Lung (tissue), 12 donors: ENCODE data around the gene THSD7B. TPM values are rescaled to one million over a fixed set of nuclear protein-coding genes. Genes with fewer than 3 reads are reported as not detected.

Experiments
- ATAC-seq: fragments of 200-7000 bp; cut with Tn5 transposase; one replicate; pipeline ENCODE4 v1.9.1; 2020; ENCODE audit warnings: moderate number of reproducible peaks; ENCODE audit not compliant: insufficient read depth, low FRiP score
- DNase-seq, 3 donors: peaks; one replicate each; pipeline ENCODE4 v3.0.0-alpha.2; 2013 to 2017
- H3K27ac ChIP-seq, 2 donors: one replicate each; pipeline ENCODE4 v1.5.1; 2013; ENCODE audit warnings: mild to moderate bottlenecking in 2 of 2, moderate library complexity in 2 of 2, control low read depth in 1 of 2, inconsistent platforms in 1 of 2, low read depth in 1 of 2, low read length in 1 of 2
- H3K27me3 ChIP-seq, 3 donors: one replicate each; pipeline ENCODE4 v1.5.1; 2013; ENCODE audit warnings: low read length in 2 of 3; ENCODE audit not compliant: control insufficient read depth in 3 of 3, insufficient read depth in 3 of 3
- H3K36me3 ChIP-seq, 4 donors: one replicate each; pipeline ENCODE4 v1.5.1; 2013; ENCODE audit warnings: low read length in 4 of 4, mild to moderate bottlenecking in 1 of 4, moderate library complexity in 1 of 4; ENCODE audit not compliant: control insufficient read depth in 4 of 4, insufficient read depth in 4 of 4
- H3K4me1 ChIP-seq, 5 donors: one replicate each; pipeline ENCODE4 v1.5.1; 2013; ENCODE audit warnings: low read length in 5 of 5, mild to moderate bottlenecking in 2 of 5, moderate library complexity in 1 of 5; ENCODE audit not compliant: control insufficient read depth in 5 of 5, insufficient read depth in 5 of 5
- H3K4me3 ChIP-seq: one replicate; pipeline ENCODE4 v1.5.1; 2013; ENCODE audit warnings: mild to moderate bottlenecking, control low read depth, moderate library complexity
- H3K9ac ChIP-seq, 2 donors: one replicate each; pipeline ENCODE4 v1.5.1; 2013; ENCODE audit warnings: low read length in 2 of 2, control low read depth in 1 of 2; ENCODE audit not compliant: insufficient read depth in 1 of 2
- H3K9me3 ChIP-seq, 4 donors: one replicate each; pipeline ENCODE4 v1.5.1; 2013; ENCODE audit warnings: low read length in 3 of 4, mild to moderate bottlenecking in 1 of 4, moderate library complexity in 1 of 4; ENCODE audit not compliant: control insufficient read depth in 4 of 4, insufficient read depth in 3 of 4
- WGBS, 2 donors: extraction: QIAGEN DNeasy Blood & Tissue Kit; methylation state at CpG; one replicate each; pipeline ENCODE4 v1.1.7; 2013; 5-methylcytosine and 5-hydroxymethylcytosine counted together
- polyA plus RNA-seq, 2 donors: library from polyadenylated mRNA; stranded (reverse); fragments of 200-250 nt; gene quantifications; one replicate each; pipeline ENCODE4 v1.2.1, GENCODE V29; 2013
- total RNA-seq, 2 donors: library from RNA; depleted of rRNA in 1 of 2; stranded (reverse); fragments of >200 nt in 1 of 2; gene quantifications; one replicate each; pipeline ENCODE4 v1.2.1, GENCODE V29; 2014 to 2021
- TF ChIP-seq, protein P1 (sequence below): IDR thresholded peaks from 2 replicates; pipeline ENCODE4 v1.5.1; 2012; ENCODE audit warnings: mild to moderate bottlenecking; ENCODE audit errors: control extremely low read depth, extremely low read depth
- donor health status: control.
- donor health status: control.
- donor health status: Bipolar disorder and iron deficiency.
- donor health status: healthy.
- donor health status: DM: yes; HTN: yes; CAD: no.

Gene THSD7B
- total and polyA plus RNA-seq, 4 donors, result 0.03 to 8.2 (median 0.14) TPM

DNA sequence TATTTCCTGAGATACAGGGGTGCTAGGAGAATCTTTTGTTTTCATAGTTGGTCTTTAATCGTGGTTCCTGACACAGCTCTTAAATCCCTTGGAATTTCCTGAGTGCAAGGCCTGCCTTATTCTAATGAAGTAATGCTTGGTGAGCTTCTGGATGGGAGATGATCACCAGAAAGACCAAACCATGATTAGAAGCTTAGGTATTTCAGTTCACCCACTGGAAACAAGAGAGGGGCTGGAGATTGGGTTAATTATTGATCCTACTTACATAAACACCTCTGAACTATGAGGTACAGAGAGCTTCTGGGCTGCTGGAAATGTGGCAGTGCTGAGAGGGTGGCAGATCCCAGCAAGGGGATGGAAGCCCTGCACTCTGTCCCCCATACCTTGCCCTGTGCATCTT lies 406.8 kb downstream of the THSD7B start:
- no peaks in the 10 kb centered on the region for H3K36me3 ChIP-seq
- no peaks in the 10 kb centered on the region for H3K27me3 ChIP-seq
- no peak for DNase-seq
- H3K9me3 ChIP-seq, result no peaks in the 10 kb centered on the region
- WGBS, 2 donors, result 4 to 16% methylated on average over 1 of the region's 1 CpG
- H3K9ac ChIP-seq, result no peak overlapping the region
- peaks cover 0 to 7% (median 0%) of the 10 kb centered on the region in 5 donors for H3K4me1 ChIP-seq
- no peak overlapping the region for H3K27ac ChIP-seq
- no peak overlapping the region for H3K4me3 ChIP-seq
- TF ChIP-seq, protein P1, sequence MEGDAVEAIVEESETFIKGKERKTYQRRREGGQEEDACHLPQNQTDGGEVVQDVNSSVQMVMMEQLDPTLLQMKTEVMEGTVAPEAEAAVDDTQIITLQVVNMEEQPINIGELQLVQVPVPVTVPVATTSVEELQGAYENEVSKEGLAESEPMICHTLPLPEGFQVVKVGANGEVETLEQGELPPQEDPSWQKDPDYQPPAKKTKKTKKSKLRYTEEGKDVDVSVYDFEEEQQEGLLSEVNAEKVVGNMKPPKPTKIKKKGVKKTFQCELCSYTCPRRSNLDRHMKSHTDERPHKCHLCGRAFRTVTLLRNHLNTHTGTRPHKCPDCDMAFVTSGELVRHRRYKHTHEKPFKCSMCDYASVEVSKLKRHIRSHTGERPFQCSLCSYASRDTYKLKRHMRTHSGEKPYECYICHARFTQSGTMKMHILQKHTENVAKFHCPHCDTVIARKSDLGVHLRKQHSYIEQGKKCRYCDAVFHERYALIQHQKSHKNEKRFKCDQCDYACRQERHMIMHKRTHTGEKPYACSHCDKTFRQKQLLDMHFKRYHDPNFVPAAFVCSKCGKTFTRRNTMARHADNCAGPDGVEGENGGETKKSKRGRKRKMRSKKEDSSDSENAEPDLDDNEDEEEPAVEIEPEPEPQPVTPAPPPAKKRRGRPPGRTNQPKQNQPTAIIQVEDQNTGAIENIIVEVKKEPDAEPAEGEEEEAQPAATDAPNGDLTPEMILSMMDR, result no peak
- no peak for ATAC-seq

GRCh38 chr2:137173463-137173862 lies 408.1 kb downstream of the THSD7B start:
- H3K9me3 ChIP-seq, result no peaks in the 10 kb centered on the region
- H3K4me1 ChIP-seq, result peaks cover 0 to 7% (median 0%) of the 10 kb centered on the region in 5 donors
- ATAC-seq (no peak), DNase-seq (peak in 2 of 3 donors; percentile 6 to 13)
- 52 to 60% methylated on average over 3 of the region's 3 CpGs for WGBS, 2 donors
- TF ChIP-seq, protein P1, result no peak
- no peaks in the 10 kb centered on the region for H3K36me3 ChIP-seq
- no peak overlapping the region for H3K9ac ChIP-seq
- no peak overlapping the region for H3K27ac ChIP-seq
- H3K4me3 ChIP-seq, result no peak overlapping the region
- H3K27me3 ChIP-seq, result no peaks in the 10 kb centered on the region

DNA sequence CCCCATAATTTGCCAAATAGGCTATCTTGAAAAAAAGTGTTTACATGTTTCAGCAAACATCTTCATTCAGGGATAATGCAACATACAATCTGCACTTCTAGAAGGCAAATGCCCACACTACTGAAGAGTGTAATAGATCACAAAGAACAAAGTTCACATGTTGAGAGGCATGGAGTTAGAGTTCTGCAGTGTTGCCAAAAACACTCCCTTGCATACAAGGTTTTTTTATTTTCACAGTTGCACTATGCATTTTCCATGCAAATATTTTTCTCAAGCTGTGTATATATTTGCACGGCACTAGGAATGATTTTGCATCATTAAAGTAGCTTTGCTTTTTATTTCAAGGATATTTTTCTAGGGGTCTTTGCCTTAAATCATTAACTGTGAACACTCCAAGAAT lies 409.9 kb downstream of the THSD7B start:
- ATAC-seq (no peak), DNase-seq (peak in 2 of 3 donors; percentile 20 to 35)
- peaks cover 0 to 7% (median 0%) of the 10 kb centered on the region in 5 donors for H3K4me1 ChIP-seq
- no peak overlapping the region for H3K9ac ChIP-seq
- no peak overlapping the region for H3K27ac ChIP-seq
- 64 to 86% methylated on average over 1 of the region's 1 CpG for whole genome bisulfite sequencing, 2 donors
- H3K4me3 ChIP-seq, result no peak overlapping the region
- H3K36me3 ChIP-seq, result no peaks in the 10 kb centered on the region
- H3K9me3 ChIP-seq, result no peaks in the 10 kb centered on the region
- TF ChIP-seq, protein P1, result no peak
- H3K27me3 ChIP-seq, result no peaks in the 10 kb centered on the region

- no peak for ATAC-seq
- H3K27ac ChIP-seq, result no peak overlapping the region
Measured at GRCh38 chr2:137178951-137179377, 413.6 kb downstream of the THSD7B start.

More at GRCh38 chr2:137178951-137179377, 413.6 kb downstream of the THSD7B start:
- TF ChIP-seq, protein P1, result no peak
- H3K4me1 ChIP-seq, result peaks cover 0 to 7% (median 0%) of the 10 kb centered on the region in 5 donors
- H3K27me3 ChIP-seq, result no peaks in the 10 kb centered on the region
- H3K9ac ChIP-seq, result no peak overlapping the region
- 71 to 77% methylated on average over 2 of the region's 2 CpGs for WGBS, 2 donors
- H3K4me3 ChIP-seq, result no peak overlapping the region
- H3K36me3 ChIP-seq, result no peaks in the 10 kb centered on the region
- no peak for DNase-seq
- H3K9me3 ChIP-seq, result no peaks in the 10 kb centered on the region
